ENCODE data around the gene CHSY1. TPM values are rescaled to one million over a fixed set of nuclear protein-coding genes. Genes with fewer than 3 reads are reported as not detected.

Gene CHSY1
- total RNA-seq, 6 experiments from 2014 or later, result 29.2 to 44.2 (median 40.0) TPM

DNA sequence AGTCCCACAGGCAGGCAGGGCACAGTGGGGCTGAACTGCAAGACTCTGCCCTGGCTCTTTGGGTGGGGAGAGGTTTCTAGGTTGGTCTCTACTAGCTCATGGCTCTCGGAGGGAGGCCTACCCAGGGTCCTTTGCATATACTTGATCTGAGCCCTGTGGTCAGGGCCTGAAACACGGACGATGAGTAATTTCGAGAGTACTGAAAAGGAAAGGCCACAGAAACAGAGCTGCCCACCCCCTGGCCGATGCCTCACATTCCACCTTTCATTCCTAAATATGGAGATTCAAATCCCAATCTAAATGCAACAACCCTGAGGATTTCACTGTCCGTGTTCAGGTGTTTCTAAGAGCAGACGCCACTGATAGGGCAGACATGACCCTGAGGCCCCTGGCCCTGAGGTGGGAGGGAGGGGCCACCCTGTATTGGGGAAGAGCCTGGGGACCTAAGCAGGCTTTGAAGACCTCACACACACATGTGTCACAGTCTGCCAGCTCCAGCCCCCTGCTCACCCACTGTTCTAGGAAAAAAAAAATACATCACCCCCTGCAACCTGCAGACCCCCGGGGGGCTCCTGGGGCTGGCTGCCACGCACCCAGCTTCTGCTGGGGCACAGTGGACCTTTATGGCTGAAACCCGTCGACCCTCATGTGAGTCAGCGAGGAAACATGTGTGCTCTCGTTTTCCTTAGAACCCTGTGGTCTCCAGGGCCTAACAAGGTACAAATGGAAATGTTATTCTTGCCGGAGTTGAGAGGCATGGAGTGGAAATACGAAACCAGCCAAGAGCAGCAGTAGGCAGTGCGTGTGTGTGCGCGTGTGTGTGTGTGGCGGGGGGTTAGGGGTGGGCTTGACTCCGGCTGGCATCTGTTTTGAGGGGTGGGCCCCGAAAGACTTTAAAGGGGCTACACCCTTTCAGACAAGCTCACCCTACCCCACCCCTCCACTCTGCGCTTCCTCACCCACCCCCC, 112.7 kb downstream of the CHSY1 start:
- no peak overlapping the region for H3K27ac Mint-ChIP-seq
- no peak for DNase-seq
- H3K36me3 Mint-ChIP-seq (ENCODE audit: low read depth), result 0 out of 2 replicates have a peak, but pooled peaks cover 4% of the 10 kb centered on the region
- no peaks in the 10 kb centered on the region for H3K9me3 Mint-ChIP-seq
- peaks cover 15% of the 10 kb centered on the region for H3K4me1 Mint-ChIP-seq (ENCODE audit: low read depth)
- TF ChIP-seq, protein P1, sequence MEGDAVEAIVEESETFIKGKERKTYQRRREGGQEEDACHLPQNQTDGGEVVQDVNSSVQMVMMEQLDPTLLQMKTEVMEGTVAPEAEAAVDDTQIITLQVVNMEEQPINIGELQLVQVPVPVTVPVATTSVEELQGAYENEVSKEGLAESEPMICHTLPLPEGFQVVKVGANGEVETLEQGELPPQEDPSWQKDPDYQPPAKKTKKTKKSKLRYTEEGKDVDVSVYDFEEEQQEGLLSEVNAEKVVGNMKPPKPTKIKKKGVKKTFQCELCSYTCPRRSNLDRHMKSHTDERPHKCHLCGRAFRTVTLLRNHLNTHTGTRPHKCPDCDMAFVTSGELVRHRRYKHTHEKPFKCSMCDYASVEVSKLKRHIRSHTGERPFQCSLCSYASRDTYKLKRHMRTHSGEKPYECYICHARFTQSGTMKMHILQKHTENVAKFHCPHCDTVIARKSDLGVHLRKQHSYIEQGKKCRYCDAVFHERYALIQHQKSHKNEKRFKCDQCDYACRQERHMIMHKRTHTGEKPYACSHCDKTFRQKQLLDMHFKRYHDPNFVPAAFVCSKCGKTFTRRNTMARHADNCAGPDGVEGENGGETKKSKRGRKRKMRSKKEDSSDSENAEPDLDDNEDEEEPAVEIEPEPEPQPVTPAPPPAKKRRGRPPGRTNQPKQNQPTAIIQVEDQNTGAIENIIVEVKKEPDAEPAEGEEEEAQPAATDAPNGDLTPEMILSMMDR (IDR thresholded peaks at IDR 0.05), result no peak
- no peak overlapping the region for H3K4me3 Mint-ChIP-seq
- H3K27me3 Mint-ChIP-seq (ENCODE audit: insufficient read depth), result peaks cover 8% of the 10 kb centered on the region

DNA sequence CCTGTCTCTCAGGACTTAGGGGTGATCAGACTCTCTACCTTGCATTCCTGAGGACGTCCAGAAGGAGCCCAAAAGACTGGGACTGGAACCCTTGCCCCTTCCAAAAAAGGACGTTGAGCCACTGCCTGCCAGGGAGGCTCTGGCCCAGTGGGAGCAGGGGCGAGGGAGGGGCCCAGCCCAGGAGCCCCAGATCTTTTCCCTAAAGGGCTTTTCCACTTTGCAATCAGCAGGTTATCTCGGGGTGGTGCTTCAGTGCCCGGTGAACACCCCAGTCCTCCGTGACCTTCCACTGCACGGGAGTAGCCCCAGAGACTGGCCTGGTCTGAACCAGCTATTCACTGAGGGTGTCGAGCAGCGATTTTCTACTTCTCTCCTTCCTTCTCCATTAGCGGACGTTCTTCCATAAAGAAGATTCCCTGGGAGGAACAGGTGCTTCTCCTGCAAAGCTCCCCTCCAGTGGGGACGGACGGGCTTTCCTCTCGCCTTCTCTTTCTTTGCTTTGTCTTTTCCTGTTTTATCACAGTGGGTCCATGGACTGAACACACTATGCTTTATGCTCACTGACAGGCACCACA, 113.7 kb downstream of the CHSY1 start:
- Mint-ChIP-seq H3K27me3 (ENCODE audit: insufficient read depth) (peaks cover 8% of the 10 kb centered on the region), H3K36me3 (ENCODE audit: low read depth) (0 out of 2 replicates have a peak, but pooled peaks cover 4% of the 10 kb centered on the region), H3K27ac (no peak overlapping the region), H3K4me1 (ENCODE audit: low read depth) (peaks cover 15% of the 10 kb centered on the region), H3K4me3 (no peak overlapping the region), H3K9me3 (no peaks in the 10 kb centered on the region)
- DNase-seq, result no peak
- TF ChIP-seq, protein P1 (IDR thresholded peaks at IDR 0.05), result no peak

DNA sequence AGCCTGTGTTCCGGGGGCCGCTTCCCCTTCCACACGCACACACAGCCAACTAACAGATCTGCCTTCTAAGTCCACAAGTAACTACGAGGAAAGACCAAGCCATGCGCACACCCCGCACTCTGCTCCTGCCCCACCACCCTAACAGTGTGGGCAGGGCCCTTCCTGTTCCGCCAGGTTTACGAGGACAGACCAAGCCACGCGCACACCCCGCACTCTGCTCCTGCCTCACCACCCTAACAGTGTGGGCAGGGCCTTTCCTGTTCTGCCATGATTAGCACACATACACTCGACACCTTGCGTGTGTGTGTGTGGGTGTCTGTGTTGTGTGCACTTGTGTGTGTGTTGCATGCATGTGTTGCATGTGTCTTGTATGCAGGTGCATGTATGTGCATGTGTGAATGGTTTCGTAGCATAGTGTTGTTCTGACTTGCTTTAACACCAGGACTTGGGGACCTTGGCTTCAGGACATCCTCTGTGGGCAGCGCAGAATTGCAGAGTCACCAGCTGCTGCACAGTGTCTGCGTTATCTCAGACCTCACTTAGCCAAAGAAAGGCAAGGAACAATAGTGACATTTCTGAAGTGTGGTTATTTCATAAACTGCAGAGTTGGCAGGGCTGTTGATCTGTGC, 114.4 kb downstream of the CHSY1 start:
- TF ChIP-seq, protein P1 (IDR thresholded peaks at IDR 0.05), result no peak
- DNase-seq, result no peak
- peaks cover 15% of the 10 kb centered on the region for H3K4me1 Mint-ChIP-seq (ENCODE audit: low read depth)
- no peak overlapping the region for H3K27ac Mint-ChIP-seq
- H3K9me3 Mint-ChIP-seq, result no peaks in the 10 kb centered on the region
- no peak overlapping the region for H3K4me3 Mint-ChIP-seq
- H3K36me3 Mint-ChIP-seq (ENCODE audit: low read depth), result 0 out of 2 replicates have a peak, but pooled peaks cover 4% of the 10 kb centered on the region
- H3K27me3 Mint-ChIP-seq (ENCODE audit: insufficient read depth), result peaks cover 8% of the 10 kb centered on the region

DNA sequence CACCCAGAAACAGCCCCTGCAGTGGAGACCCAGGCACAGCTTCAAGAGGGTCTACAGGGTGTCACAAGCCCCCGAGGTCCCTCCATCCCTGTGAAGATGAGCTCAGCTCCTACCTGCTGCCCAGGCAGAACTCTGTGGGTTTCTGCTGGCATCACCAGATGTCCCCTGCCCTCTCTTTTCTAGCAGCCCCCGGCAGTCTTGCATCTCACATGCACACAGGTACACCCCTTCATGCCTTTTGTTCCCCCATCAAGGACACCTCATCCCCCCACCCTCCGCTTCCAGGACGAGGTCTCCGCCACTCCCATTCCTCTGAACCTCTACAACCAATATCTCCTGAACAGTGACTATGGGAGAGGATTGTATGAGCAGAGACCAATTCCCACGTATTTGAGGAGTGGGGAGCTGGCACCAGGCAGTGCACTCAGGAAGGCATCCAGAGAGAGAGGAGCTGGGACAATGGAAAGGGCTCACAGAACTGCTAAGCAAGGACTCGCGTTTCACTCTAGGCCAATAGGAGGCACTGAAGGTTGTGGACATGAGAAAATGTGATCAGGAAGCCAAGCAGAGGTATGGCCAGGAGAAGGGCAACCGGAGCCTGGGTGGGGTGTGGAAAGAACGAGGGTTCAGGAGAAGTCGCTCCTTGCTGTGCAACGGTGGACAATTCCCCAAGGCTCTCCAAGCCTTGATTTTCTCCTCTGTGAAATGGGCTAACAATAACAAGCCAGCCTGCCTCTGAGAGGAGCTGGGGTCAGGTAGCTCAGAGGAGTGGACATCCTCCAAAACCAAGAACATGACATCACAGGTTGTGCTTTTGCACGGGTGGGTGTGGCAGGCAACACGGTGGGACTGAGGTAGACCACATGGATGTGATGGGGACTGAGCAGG, 115.2 kb downstream of the CHSY1 start:
- no peak overlapping the region for H3K27ac Mint-ChIP-seq
- TF ChIP-seq, protein P1 (IDR thresholded peaks at IDR 0.05), result no peak
- H3K4me1 Mint-ChIP-seq (ENCODE audit: low read depth), result peaks cover 15% of the 10 kb centered on the region
- H3K27me3 Mint-ChIP-seq (ENCODE audit: insufficient read depth), result peaks cover 8% of the 10 kb centered on the region
- no peak for DNase-seq
- no peaks in the 10 kb centered on the region for H3K9me3 Mint-ChIP-seq
- no peak overlapping the region for H3K4me3 Mint-ChIP-seq
- H3K36me3 Mint-ChIP-seq (ENCODE audit: low read depth), result 0 out of 2 replicates have a peak, but pooled peaks cover 4% of the 10 kb centered on the region

Measured in HFFc6 (cell line).